H9 (cell line): ENCODE data around the gene PRKAG2. TPM values are rescaled to one million over a fixed set of nuclear protein-coding genes. Genes with fewer than 3 reads are reported as not detected.

Experiments used
- DNase-seq: peaks from one replicate; pipeline ENCODE4 v3.0.0-alpha.2; 2017
- H2AFZ ChIP-seq: one replicate; pipeline ENCODE4 v1.6.1; 2013; ENCODE audit warnings: mild to moderate bottlenecking, low read length, control low read depth, moderate library complexity
- H2AK5ac ChIP-seq: 2 replicates; pipeline ENCODE4 v1.6.1; 2013; ENCODE audit warnings: low read length, control low read depth, mixed read lengths; ENCODE audit not compliant: insufficient read length
- H2BK120ac ChIP-seq: one replicate; pipeline ENCODE4 v1.6.1; 2013; ENCODE audit warnings: low read depth, mild to moderate bottlenecking, low read length, control low read depth, inconsistent platforms; ENCODE audit not compliant: poor library complexity, severe bottlenecking
- H2BK12ac ChIP-seq: 2 replicates; pipeline ENCODE4 v1.6.1; 2013; ENCODE audit warnings: low read length, control low read depth, mixed read lengths, low read depth; ENCODE audit not compliant: insufficient read length
- H2BK15ac ChIP-seq: 2 replicates; pipeline ENCODE4 v1.6.1; 2013; ENCODE audit warnings: low read depth, low read length, control low read depth
- H2BK20ac ChIP-seq: one replicate; pipeline ENCODE4 v1.6.1; 2013; ENCODE audit warnings: low read depth, mild to moderate bottlenecking, low read length, control low read depth, inconsistent platforms; ENCODE audit not compliant: poor library complexity, severe bottlenecking
- H2BK5ac ChIP-seq: 2 replicates; pipeline ENCODE4 v1.6.1; 2013; ENCODE audit warnings: low read length, control low read depth, mixed read lengths; ENCODE audit not compliant: insufficient read length
- H3K14ac ChIP-seq: 2 replicates; pipeline ENCODE4 v1.6.1; 2013; ENCODE audit warnings: low read length, control low read depth; ENCODE audit not compliant: insufficient read depth
- H3K18ac ChIP-seq: 2 replicates; pipeline ENCODE4 v1.6.1; 2013; ENCODE audit warnings: low read depth, mild to moderate bottlenecking, mixed read lengths, low read length, control low read depth; ENCODE audit not compliant: insufficient read length
- H3K23ac ChIP-seq: 2 replicates; pipeline ENCODE4 v1.6.1; 2013; ENCODE audit warnings: low read length, control low read depth, mixed read lengths, low read depth; ENCODE audit not compliant: insufficient read length
- H3K23me2 ChIP-seq: 2 replicates; pipeline ENCODE4 v1.6.1; 2013; ENCODE audit warnings: low read depth, mild to moderate bottlenecking, mixed read lengths, low read length, control low read depth; ENCODE audit not compliant: insufficient read length, poor library complexity, severe bottlenecking
- H3K27ac ChIP-seq: 2 replicates; pipeline ENCODE4 v1.5.1; 2013; ENCODE audit warnings: low read length, control low read depth, mixed read lengths, low read depth; ENCODE audit not compliant: insufficient read length
- H3K27me3 ChIP-seq: 2 replicates; pipeline ENCODE4 v1.6.1; 2013; ENCODE audit warnings: low read length, control low read depth, inconsistent platforms; ENCODE audit not compliant: insufficient read depth
- H3K4ac ChIP-seq: 2 replicates; pipeline ENCODE4 v1.6.1; 2013; ENCODE audit warnings: low read depth, mild to moderate bottlenecking, control low read depth, inconsistent platforms, low read length, moderate library complexity
- H3K4me1 ChIP-seq: 2 replicates; pipeline ENCODE4 v1.6.1; 2013; ENCODE audit warnings: low read length, control low read depth, inconsistent platforms; ENCODE audit not compliant: insufficient read depth
- H3K4me2 ChIP-seq: 2 replicates; pipeline ENCODE4 v1.6.1; 2013; ENCODE audit warnings: low read length, control low read depth, mixed read lengths; ENCODE audit not compliant: insufficient read length, insufficient read depth
- H3K56ac ChIP-seq: 2 replicates; pipeline ENCODE4 v1.6.1; 2013; ENCODE audit warnings: low read depth, mild to moderate bottlenecking, mixed read lengths, low read length, control low read depth; ENCODE audit not compliant: insufficient read length
- H3K79me1 ChIP-seq: 2 replicates; pipeline ENCODE4 v1.6.1; 2013; ENCODE audit warnings: low read depth, mild to moderate bottlenecking, moderate library complexity, low read length, control low read depth, inconsistent platforms; ENCODE audit not compliant: insufficient read depth, poor library complexity, severe bottlenecking
- H3K79me2 ChIP-seq: 2 replicates; pipeline ENCODE4 v1.6.1; 2013; ENCODE audit warnings: low read length, control low read depth, inconsistent platforms; ENCODE audit not compliant: insufficient read depth
- H3K9ac ChIP-seq: 2 replicates; pipeline ENCODE4 v1.6.1; 2013; ENCODE audit warnings: low read length, control low read depth, mixed read lengths; ENCODE audit not compliant: insufficient read length; ENCODE audit errors: extremely low read depth
- H3K9me3 ChIP-seq: one replicate; pipeline ENCODE4 v1.6.1; 2013; ENCODE audit warnings: low read depth, low read length, inconsistent platforms; ENCODE audit not compliant: control insufficient read depth
- H3T11ph ChIP-seq: one replicate; pipeline ENCODE4 v1.6.1; 2013; ENCODE audit warnings: mild to moderate bottlenecking, low read length, control low read depth, inconsistent platforms
- H4K20me1 ChIP-seq: one replicate; pipeline ENCODE4 v1.6.1; 2013; ENCODE audit not compliant: control insufficient read depth, insufficient read length, insufficient read depth
- H4K5ac ChIP-seq: 2 replicates; pipeline ENCODE4 v1.6.1; 2013; ENCODE audit warnings: low read depth, mild to moderate bottlenecking, mixed read lengths, low read length, control low read depth; ENCODE audit not compliant: insufficient read length
- H4K8ac ChIP-seq: replicated peaks from 2 replicates; pipeline ENCODE4 v1.6.1; 2013; ENCODE audit warnings: low read length, control low read depth, mixed read lengths, low read depth; ENCODE audit not compliant: insufficient read length
- H4K91ac ChIP-seq: 2 replicates; pipeline ENCODE4 v1.6.1; 2013; ENCODE audit warnings: low read depth, mild to moderate bottlenecking, moderate library complexity, mixed read lengths, low read length, control low read depth; ENCODE audit not compliant: insufficient read length
- H3K27ac Mint-ChIP-seq, 3 experiments: 2 replicates in 2 of 3; 3 replicates in 1 of 3; pipeline ENCODE4 v1.8.0; 2020 to 2021; ENCODE audit warnings: mixed read lengths in 3 of 3, mild to moderate bottlenecking in 1 of 3, moderate library complexity in 1 of 3
- H3K27me3 Mint-ChIP-seq: 2 replicates; pipeline ENCODE4 v1.8.0; 2021; ENCODE audit warnings: low read depth, mild to moderate bottlenecking, moderate library complexity, mixed read lengths
- H3K36me3 Mint-ChIP-seq, 3 experiments: 2 replicates in 2 of 3; 3 replicates in 1 of 3; pipeline ENCODE4 v1.8.0; 2020 to 2021; ENCODE audit warnings: low read depth in 3 of 3, mixed read lengths in 3 of 3; ENCODE audit not compliant: insufficient read depth in 1 of 3
- H3K4me1 Mint-ChIP-seq, 2 experiments: 2 replicates each; pipeline ENCODE4 v1.8.0; 2020; ENCODE audit warnings: mixed read lengths in 2 of 2
- H3K4me3 Mint-ChIP-seq, 2 experiments: 2 replicates in 1 of 2; 3 replicates in 1 of 2; pipeline ENCODE4 v1.8.0; 2020 to 2021; ENCODE audit warnings: mild to moderate bottlenecking in 2 of 2, mixed read lengths in 2 of 2, moderate library complexity in 1 of 2
- H3K9me3 Mint-ChIP-seq, 2 experiments: 2 replicates in 1 of 2; 3 replicates in 1 of 2; pipeline ENCODE4 v1.8.0; 2020; ENCODE audit warnings: mild to moderate bottlenecking in 2 of 2, mixed read lengths in 2 of 2, moderate library complexity in 1 of 2
- WGBS: extraction: QIAGEN DNeasy Blood & Tissue Kit; methylation state at CpG from one replicate; pipeline ENCODE4 v1.1.7; 2013; ENCODE audit warnings: missing lambda C conversion rate, low lambda C conversion rate, mixed read lengths; ENCODE audit not compliant: insufficient read length; ENCODE audit errors: extremely low coverage; 5-methylcytosine and 5-hydroxymethylcytosine counted together
- total RNA-seq: library from RNA; stranded (reverse); gene quantifications from 2 replicates; pipeline ENCODE4 v1.2.1, GENCODE V29; 2021
- TF ChIP-seq, protein P1 (sequence below): fragments of 200-600 bp; sonication (generic); conservative IDR thresholded peaks from 3 replicates; pipeline ENCODE4 v1.8.0; 2021; ENCODE audit warnings: antibody characterized with exemption, mild to moderate bottlenecking

PRKAG2 gene
- total RNA-seq, 1 experiment from 2014 or later, result 11.8 TPM

DNA sequence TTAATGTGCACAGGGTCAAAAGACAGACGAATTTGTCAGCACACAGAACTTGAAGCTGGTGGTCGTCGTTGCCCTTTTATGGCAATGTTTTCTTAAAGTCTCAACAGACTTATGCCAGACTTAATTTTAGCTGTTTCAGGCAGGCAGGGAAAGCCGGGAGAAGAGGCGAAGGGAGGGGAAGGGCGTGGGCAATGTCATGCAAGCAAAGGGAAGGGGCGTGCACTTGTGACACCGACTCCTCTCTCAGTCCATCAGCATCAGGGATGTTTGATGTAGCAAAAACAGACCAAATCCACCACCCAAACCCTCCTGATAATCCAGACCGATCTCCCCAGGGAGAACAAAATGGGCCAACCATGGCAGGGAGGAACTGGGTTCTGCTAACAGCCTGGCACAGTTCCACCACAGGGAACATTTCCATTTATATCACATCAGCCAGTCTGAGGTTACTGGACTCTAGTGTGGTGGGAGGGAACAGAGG is 239.1 kb downstream of the PRKAG2 start:
- Histone ChIP-seq H3K4me2 (no peak overlapping the region), H2AFZ (no peak overlapping the region), H3K27me3 (no peaks in the 10 kb centered on the region), H3K4ac (no peak overlapping the region), H2BK120ac (no peak overlapping the region), H3K9ac (no peak overlapping the region), H2BK15ac (no peak overlapping the region), H3K79me1 (no peaks in the 10 kb centered on the region), H3K56ac (no peak overlapping the region), H2AK5ac (no peak overlapping the region), H3K4me1 (no peaks in the 10 kb centered on the region), H3K18ac (peak overlapping the region; percentile 15), H4K5ac (no peak overlapping the region), H3K9me3 (no peaks in the 10 kb centered on the region), H2BK20ac (no peak overlapping the region), H4K20me1 (no peaks in the 10 kb centered on the region), H4K91ac (no peak overlapping the region), H3K27ac (no peak overlapping the region), H2BK5ac (no peak overlapping the region), H3K14ac (peak overlapping the region; percentile 35; the same call in 1 of the 2 replicates), H3K79me2 (no peaks in the 10 kb centered on the region), H3K23ac (no peak overlapping the region), H3T11ph (no peak overlapping the region), H3K23me2 (peaks cover 2% of the 10 kb centered on the region), H2BK12ac (no peak overlapping the region), H4K8ac (no peak overlapping the region)
- H3K4me1 Mint-ChIP-seq, result peaks cover 3 to 5% of the 10 kb centered on the region in 2 experiments; a peak in 2 of 4 replicates
- TF ChIP-seq, protein P1, sequence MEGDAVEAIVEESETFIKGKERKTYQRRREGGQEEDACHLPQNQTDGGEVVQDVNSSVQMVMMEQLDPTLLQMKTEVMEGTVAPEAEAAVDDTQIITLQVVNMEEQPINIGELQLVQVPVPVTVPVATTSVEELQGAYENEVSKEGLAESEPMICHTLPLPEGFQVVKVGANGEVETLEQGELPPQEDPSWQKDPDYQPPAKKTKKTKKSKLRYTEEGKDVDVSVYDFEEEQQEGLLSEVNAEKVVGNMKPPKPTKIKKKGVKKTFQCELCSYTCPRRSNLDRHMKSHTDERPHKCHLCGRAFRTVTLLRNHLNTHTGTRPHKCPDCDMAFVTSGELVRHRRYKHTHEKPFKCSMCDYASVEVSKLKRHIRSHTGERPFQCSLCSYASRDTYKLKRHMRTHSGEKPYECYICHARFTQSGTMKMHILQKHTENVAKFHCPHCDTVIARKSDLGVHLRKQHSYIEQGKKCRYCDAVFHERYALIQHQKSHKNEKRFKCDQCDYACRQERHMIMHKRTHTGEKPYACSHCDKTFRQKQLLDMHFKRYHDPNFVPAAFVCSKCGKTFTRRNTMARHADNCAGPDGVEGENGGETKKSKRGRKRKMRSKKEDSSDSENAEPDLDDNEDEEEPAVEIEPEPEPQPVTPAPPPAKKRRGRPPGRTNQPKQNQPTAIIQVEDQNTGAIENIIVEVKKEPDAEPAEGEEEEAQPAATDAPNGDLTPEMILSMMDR, result no peak
- H3K4me3 Mint-ChIP-seq, result no peak overlapping the region
- peaks cover 5 to 15% (median 9%) of the 10 kb centered on the region in 3 experiments; a peak in 6 of 7 replicates for H3K36me3 Mint-ChIP-seq
- H3K27ac Mint-ChIP-seq, result no peak overlapping the region
- WGBS, result no CpG with 5 or more reads among the region's 9 CpGs
- peaks cover 11 to 18% of the 10 kb centered on the region in 2 experiments for H3K9me3 Mint-ChIP-seq
- peaks cover 7% of the 10 kb centered on the region for H3K27me3 Mint-ChIP-seq
- no peak for DNase-seq
